HCT116 (cell line): ENCODE data around the gene PVALEF. TPM values are rescaled to one million over a fixed set of nuclear protein-coding genes. Genes with fewer than 3 reads are reported as not detected.

Source experiments
- ATAC-seq: fragments of 200-7000 bp; cut with Tn5 transposase; 2 replicates; pipeline ENCODE4 v1.9.1; 2020; ENCODE audit warnings: mild to moderate bottlenecking, moderate library complexity
- BruUV-seq: library from RNA; stranded (reverse); fragments of 400-500 nt; replicated peaks from 2 replicates; lab custom pipeline; 2021; lab: Mats Ljungman, UMichigan
- CTCF ChIA-PET: fragments of 300-600 bp; sonication (Branson Sonifier 250); formaldehyde crosslinking; loops from one replicate; lab custom pipeline; 2021; ENCODE audit warnings: antibody characterized with exemption; lab: Charles Lee
- POLR2A ChIA-PET: fragments of 300-600, 350-600 bp; sonication (Branson Sonifier 250); formaldehyde crosslinking; loops from one replicate; lab custom pipeline; 2021; ENCODE audit warnings: antibody characterized with exemption; lab: Charles Lee
- RAD21 ChIA-PET, 2 experiments: fragments of 300-600 bp; sonication (Branson Sonifier 250); formaldehyde crosslinking; loops; one replicate each; lab custom pipeline; 2023; ENCODE audit warnings: low total read pairs in 2 of 2; ENCODE audit not compliant: uncharacterized antibody in 2 of 2, unreplicated experiment in 2 of 2, low non-redundant PET in 1 of 2; lab: Charles Lee
- DNase-seq: peaks from one replicate; pipeline ENCODE4 v3.0.0-alpha.2; 2010; ENCODE audit warnings: low read depth, low spot score
- H2AFZ ChIP-seq: fragments of 200-600 bp; shearing (Covaris generic), sonication (generic); 2 replicates; pipeline ENCODE4 v1.6.1; 2017; ENCODE audit warnings: low read depth, mixed run types, mixed read lengths, antibody characterized with exemption, low read length; ENCODE audit not compliant: poor library complexity, severe bottlenecking
- H3K27ac ChIP-seq: 2 replicates; pipeline ENCODE4 v1.5.1; 2012; ENCODE audit warnings: low read depth, low read length
- H3K27me3 ChIP-seq: fragments of 200-600 bp; sonication (generic); 2 replicates; pipeline ENCODE4 v1.6.1; 2016; ENCODE audit warnings: mixed run types, low read length, mixed read lengths; ENCODE audit not compliant: insufficient read depth
- H3K36me3 ChIP-seq, 2 experiments: fragments of 200-500 bp in 1 of 2; fragments of 200-600 bp in 1 of 2; sonication (Bioruptor generic) in 1 of 2; sonication (generic) in 1 of 2; 2 replicates each; pipeline versions ENCODE4 v1.5.1 to v1.6.1; 2014 to 2016; ENCODE audit warnings: low read length in 2 of 2, inconsistent platforms in 1 of 2, mixed read lengths in 1 of 2, mixed run types in 1 of 2; ENCODE audit not compliant: insufficient read depth in 2 of 2, control insufficient read depth in 1 of 2
- H3K4me1 ChIP-seq, 2 experiments: fragments of 200-600 bp in 1 of 2; sonication (generic) in 1 of 2; 2 replicates each; pipeline versions ENCODE4 v1.5.1 to v1.6.1; 2012 to 2017; ENCODE audit warnings: low read length in 2 of 2, inconsistent platforms in 1 of 2, mild to moderate bottlenecking in 1 of 2, mixed read lengths in 1 of 2, mixed run types in 1 of 2, moderate library complexity in 1 of 2; ENCODE audit not compliant: insufficient read depth in 2 of 2, control insufficient read depth in 1 of 2
- H3K4me2 ChIP-seq: fragments of 200-600 bp; sonication (generic); 2 replicates; pipeline ENCODE4 v1.6.1; 2017; ENCODE audit warnings: mixed run types, low read length, mixed read lengths
- H3K4me3 ChIP-seq, 2 experiments: fragments of 200-600 bp in 1 of 2; sonication (generic) in 1 of 2; replicated peaks in 1 of 2; 2 replicates each; pipeline ENCODE4 v1.5.1; 2011 to 2016; ENCODE audit warnings: low read length in 2 of 2, control low read depth in 1 of 2, low read depth in 1 of 2, mild to moderate bottlenecking in 1 of 2, mixed read lengths in 1 of 2, mixed run types in 1 of 2
- H3K79me2 ChIP-seq: fragments of 200-600 bp; sonication (generic); 2 replicates; pipeline ENCODE4 v1.6.1; 2017; ENCODE audit warnings: mild to moderate bottlenecking, mixed run types, low read length, moderate library complexity, mixed read lengths; ENCODE audit not compliant: insufficient read depth
- H3K9ac ChIP-seq: fragments of 200-600 bp; sonication (generic); 2 replicates; pipeline ENCODE4 v1.6.1; 2016; ENCODE audit warnings: low read length, mixed read lengths
- H3K9me2 ChIP-seq: fragments of 200-600 bp; sonication (generic), shearing (Covaris generic); 2 replicates; pipeline ENCODE4 v1.6.1; 2017; ENCODE audit warnings: mixed run types, mild to moderate bottlenecking, moderate library complexity; ENCODE audit not compliant: insufficient read depth
- H3K9me3 ChIP-seq, 2 experiments: fragments of 200-500 bp in 1 of 2; fragments of 200-600 bp in 1 of 2; sonication (Bioruptor generic) in 1 of 2; sonication (generic) in 1 of 2; 2 replicates each; pipeline ENCODE4 v1.6.1; 2014 to 2017; ENCODE audit warnings: low read length in 2 of 2, mixed read lengths in 2 of 2, inconsistent platforms in 1 of 2, low read depth in 1 of 2, mild to moderate bottlenecking in 1 of 2, mixed run types in 1 of 2, moderate library complexity in 1 of 2; ENCODE audit not compliant: control insufficient read depth in 1 of 2, insufficient read depth in 1 of 2
- H4K20me1 ChIP-seq: fragments of 200-600 bp; sonication (generic), shearing (Covaris generic); 2 replicates; pipeline ENCODE4 v1.6.1; 2017; ENCODE audit warnings: mixed run types, mild to moderate bottlenecking, moderate library complexity; ENCODE audit not compliant: insufficient read depth
- EZH2 ChIP-seq: fragments of 200-600 bp; sonication (generic); IDR thresholded peaks from 2 replicates; pipeline ENCODE4 v1.6.1; 2017; ENCODE audit warnings: antibody characterized with exemption, mixed run types
- JUND ChIP-seq: IDR thresholded peaks from 2 replicates; pipeline ENCODE4 v1.6.1; 2012
- POLR2A ChIP-seq: IDR thresholded peaks from 2 replicates; pipeline ENCODE4 v1.7.0; 2011; ENCODE audit warnings: borderline replicate concordance; ENCODE audit not compliant: insufficient read depth, insufficient read length; ENCODE audit errors: extremely low read depth
- POLR2AphosphoS5 ChIP-seq: IDR thresholded peaks from 2 replicates; pipeline ENCODE4 v1.6.1; 2011; ENCODE audit warnings: mild to moderate bottlenecking, low read depth, low read length, moderate library complexity
- intact Hi-C: fragments of 100-400 bp; cut with micrococcal nuclease; formaldehyde crosslinking; loops from 2 replicates; pipeline ENCODE4 v1.10.0; 2022
- total RNA-seq: library from RNA; stranded (reverse); gene quantifications from one replicate; pipeline ENCODE4 v1.2.1, GENCODE V29; 2021; ENCODE audit not compliant: unreplicated experiment
- TF ChIP-seq, protein P1 (sequence below): IDR thresholded peaks from 2 replicates; pipeline ENCODE4 v1.6.1; 2012

PVALEF gene
- total RNA-seq, 1 experiment from 2014 or later, result not detected

DNA sequence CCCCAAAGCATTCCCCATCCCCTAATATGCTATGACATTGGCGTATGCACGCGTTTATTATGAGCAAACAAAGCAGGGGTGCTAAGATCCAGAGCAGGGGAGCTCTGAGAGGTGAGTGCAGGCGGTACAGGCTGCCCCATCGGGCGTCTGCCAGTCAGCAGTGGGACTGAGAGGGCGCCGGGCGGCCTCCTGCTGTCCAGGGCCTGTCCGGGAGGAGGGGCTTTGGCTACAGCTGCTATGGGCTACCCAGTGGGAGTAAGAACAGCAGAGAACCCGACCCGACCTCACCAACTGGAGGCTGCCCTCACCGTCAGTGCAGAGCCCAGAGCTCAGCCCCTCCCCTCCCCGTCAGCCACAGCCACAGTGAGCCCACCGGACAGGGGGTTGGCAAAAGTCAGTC is 19.2 kb downstream of the PVALEF start:
- Histone ChIP-seq H3K27ac (no peak overlapping the region), H3K9ac (no peak overlapping the region), H3K4me1 (no peaks in the 10 kb centered on the region), H3K9me3 (no peaks in the 10 kb centered on the region), H4K20me1 (no peaks in the 10 kb centered on the region), H3K4me3 (no peak overlapping the region), H3K79me2 (no peaks in the 10 kb centered on the region), H3K36me3 (no peaks in the 10 kb centered on the region), H2AFZ (no peak overlapping the region), H3K4me2 (no peak overlapping the region), H3K9me2 (no peaks in the 10 kb centered on the region), H3K27me3 (no peaks in the 10 kb centered on the region)
- BruUV-seq, result no TSS peak
- no peak for DNase-seq
- ChIA-PET CTCF (no interaction called here), POLR2A (no interaction called here), RAD21 (no interaction called here)
- no peak for TF ChIP-seq POLR2A
- TF ChIP-seq JUND, result no peak
- no peak for TF ChIP-seq EZH2
- TF ChIP-seq POLR2AphosphoS5, result no peak
- TF ChIP-seq, protein P1, sequence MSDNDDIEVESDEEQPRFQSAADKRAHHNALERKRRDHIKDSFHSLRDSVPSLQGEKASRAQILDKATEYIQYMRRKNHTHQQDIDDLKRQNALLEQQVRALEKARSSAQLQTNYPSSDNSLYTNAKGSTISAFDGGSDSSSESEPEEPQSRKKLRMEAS, result no peak
- ATAC-seq, result no peak
- intact Hi-C loops, result no loop called here

- H3K9me3 ChIP-seq, result no peaks in the 10 kb centered on the region
- intact Hi-C loops, result no loop called here
- ChIA-PET POLR2A (no interaction called here), RAD21 (no interaction called here), CTCF (no interaction called here)
- no peaks in the 10 kb centered on the region for H4K20me1 ChIP-seq
- H3K79me2 ChIP-seq, result no peaks in the 10 kb centered on the region
- H3K27me3 ChIP-seq, result no peaks in the 10 kb centered on the region
- H3K9me2 ChIP-seq, result no peaks in the 10 kb centered on the region
- DNase-seq (no peak), ATAC-seq (no peak)
- no peak overlapping the region for H3K4me2 ChIP-seq
- H3K36me3 ChIP-seq, result no peaks in the 10 kb centered on the region
- no TSS peak for BruUV-seq
- no peak overlapping the region for H3K27ac ChIP-seq
- H3K4me3 ChIP-seq, result no peak overlapping the region
- no peaks in the 10 kb centered on the region for H3K4me1 ChIP-seq
- no peak overlapping the region for H3K9ac ChIP-seq
- H2AFZ ChIP-seq, result no peak overlapping the region
- TF ChIP-seq POLR2A (no peak), POLR2AphosphoS5 (no peak)
Observed at GRCh38 chr17:81186203-81186602, 20.9 kb downstream of the PVALEF start.
